ENCODE measurements around the gene UEVLD. TPM values are rescaled to one million over a fixed set of nuclear protein-coding genes. Genes with fewer than 3 reads are reported as not detected.
"Not testable (repeated sequence)": the region's sequence is repeated elsewhere in the genome, so short reads cannot be mapped to it uniquely, and the experiment has no call there.

Gene UEVLD
- total RNA-seq, 1 donor from 2014 or later = 24.5 TPM

DNA sequence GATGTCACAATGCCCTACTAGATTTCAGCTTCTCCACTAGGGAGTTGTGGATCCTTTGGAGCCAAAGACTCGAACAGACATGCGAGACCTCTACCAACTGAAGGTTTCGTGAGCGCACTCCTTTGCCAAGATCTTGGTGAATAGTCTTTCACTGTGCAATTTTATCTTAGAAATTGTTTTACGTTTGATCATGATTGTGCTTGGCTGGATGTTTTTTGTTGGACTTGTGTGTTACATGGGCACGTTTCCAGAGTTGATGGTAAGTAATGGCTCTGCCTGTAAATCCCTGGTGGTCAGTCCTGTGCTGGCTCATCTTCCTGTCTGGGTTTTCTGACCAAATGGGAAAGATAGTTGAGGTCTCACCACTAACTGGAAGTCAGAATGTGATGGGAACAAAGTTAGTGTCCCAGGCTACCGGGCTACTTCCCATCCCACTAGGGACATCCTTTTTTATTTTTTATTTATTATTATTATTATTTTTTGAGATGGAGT lies 11.3 kb upstream of the UEVLD start, which contains the start of gene MISFA:
TSS of gene MISFA (plus strand) at position 51 of the 492 bp plus-strand sequence. CDS start at position 191, 140 bp downstream.
- DNase-seq (ENCODE audit: extremely low spot score, unreplicated experiment) = no peak
- no peaks in the 10 kb centered on the region for H3K9me3 Mint-ChIP-seq (ENCODE audit: unreplicated experiment)
- no peaks in the 10 kb centered on the region for H3K27me3 Mint-ChIP-seq (ENCODE audit: unreplicated experiment)
- no peak within 1 kb of the TSS for H3K27ac Mint-ChIP-seq (ENCODE audit: unreplicated experiment)
- H3K36me3 Mint-ChIP-seq (ENCODE audit: unreplicated experiment) = peaks cover 6% of the 10 kb centered on the region
- peaks cover 8% of the 10 kb centered on the region for H3K4me1 Mint-ChIP-seq (ENCODE audit: unreplicated experiment)
- no peak within 1 kb of the TSS for H3K4me3 Mint-ChIP-seq (ENCODE audit: unreplicated experiment)
- TF ChIP-seq CTCF (IDR thresholded peaks at IDR 0.05) = no peak

DNA sequence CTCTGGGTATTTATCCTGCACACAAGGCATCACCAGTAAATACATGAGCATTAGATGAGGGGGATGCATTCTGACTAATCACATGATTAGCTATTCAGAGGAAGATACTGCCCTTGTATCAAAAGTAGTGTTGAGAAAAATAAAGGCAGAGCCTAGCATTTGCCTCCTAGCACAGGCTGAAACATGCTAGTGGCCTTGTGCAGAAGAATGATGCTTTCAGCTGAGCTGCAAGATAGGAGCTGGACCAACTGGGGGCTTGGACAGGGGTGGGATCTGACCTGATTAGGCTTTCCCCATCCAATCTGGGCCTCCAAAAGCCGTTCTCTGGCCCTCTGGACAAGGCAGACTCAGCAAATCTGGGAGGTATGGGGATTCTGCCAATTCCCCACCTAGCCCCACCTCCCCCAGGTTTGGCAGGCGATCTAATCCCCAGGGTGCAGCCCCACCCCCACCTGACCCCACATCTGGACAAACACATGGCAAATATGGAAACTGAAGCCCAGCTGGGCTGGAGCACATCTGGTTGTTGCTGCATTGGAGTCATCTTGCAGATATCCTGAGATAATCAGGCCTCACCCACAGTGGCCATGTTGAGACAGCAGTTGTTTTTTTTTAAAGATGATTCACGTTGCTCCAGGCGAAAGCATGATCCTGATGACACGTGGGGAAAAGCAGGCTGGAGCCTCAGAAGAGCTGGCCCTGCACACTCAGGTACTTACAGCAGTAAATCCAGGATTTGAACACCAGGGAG lies 6.6 kb upstream of the UEVLD start:
- Mint-ChIP-seq H3K4me3 (ENCODE audit: unreplicated experiment) (no peak overlapping the region), H3K27me3 (ENCODE audit: unreplicated experiment) (no peaks in the 10 kb centered on the region), H3K27ac (ENCODE audit: unreplicated experiment) (no peak overlapping the region), H3K4me1 (ENCODE audit: unreplicated experiment) (peaks cover 6% of the 10 kb centered on the region), H3K9me3 (ENCODE audit: unreplicated experiment) (no peaks in the 10 kb centered on the region), H3K36me3 (ENCODE audit: unreplicated experiment) (peaks cover 6% of the 10 kb centered on the region)
- TF ChIP-seq CTCF (IDR thresholded peaks at IDR 0.05) = no peak
- DNase-seq (ENCODE audit: extremely low spot score, unreplicated experiment) = no peak

DNA sequence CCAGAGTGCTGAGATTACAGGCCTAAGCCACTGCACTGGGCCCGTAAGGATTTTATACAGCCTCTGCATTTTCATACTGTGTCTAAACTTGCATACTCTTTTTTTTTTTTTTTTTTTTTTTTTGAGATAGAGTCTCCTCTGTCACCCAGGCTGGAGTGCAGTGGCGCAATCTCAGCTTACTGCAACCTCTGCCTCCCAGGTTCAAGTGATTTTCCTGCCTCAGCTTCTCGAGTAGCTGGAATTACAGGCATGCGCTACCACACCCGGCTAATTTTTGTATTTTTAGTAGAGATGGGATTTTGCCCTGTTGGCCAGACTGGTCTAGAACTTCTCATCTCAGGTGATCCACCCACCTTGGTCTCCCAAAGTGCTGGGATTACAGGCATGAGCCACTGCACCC lies 5.6 kb upstream of the UEVLD start:
- not testable (repeated sequence) for H3K9me3 Mint-ChIP-seq (ENCODE audit: unreplicated experiment); DNase-seq (ENCODE audit: extremely low spot score, unreplicated experiment); H3K36me3 Mint-ChIP-seq (ENCODE audit: unreplicated experiment); H3K27me3 Mint-ChIP-seq (ENCODE audit: unreplicated experiment); H3K4me1 Mint-ChIP-seq (ENCODE audit: unreplicated experiment); H3K27ac Mint-ChIP-seq (ENCODE audit: unreplicated experiment); H3K4me3 Mint-ChIP-seq (ENCODE audit: unreplicated experiment)

GRCh38 chr11:18590571-18590970 lies 2.0 kb upstream of the UEVLD start:
- DNase-seq (ENCODE audit: extremely low spot score, unreplicated experiment) = no peak
- Mint-ChIP-seq H3K27me3 (ENCODE audit: unreplicated experiment) (no peaks in the 10 kb centered on the region), H3K9me3 (ENCODE audit: unreplicated experiment) (no peaks in the 10 kb centered on the region), H3K4me1 (ENCODE audit: unreplicated experiment) (peaks cover 6% of the 10 kb centered on the region), H3K36me3 (ENCODE audit: unreplicated experiment) (no peaks in the 10 kb centered on the region), H3K4me3 (ENCODE audit: unreplicated experiment) (no peak overlapping the region), H3K27ac (ENCODE audit: unreplicated experiment) (no peak overlapping the region)
- no peak for TF ChIP-seq CTCF (IDR thresholded peaks at IDR 0.05)

DNA sequence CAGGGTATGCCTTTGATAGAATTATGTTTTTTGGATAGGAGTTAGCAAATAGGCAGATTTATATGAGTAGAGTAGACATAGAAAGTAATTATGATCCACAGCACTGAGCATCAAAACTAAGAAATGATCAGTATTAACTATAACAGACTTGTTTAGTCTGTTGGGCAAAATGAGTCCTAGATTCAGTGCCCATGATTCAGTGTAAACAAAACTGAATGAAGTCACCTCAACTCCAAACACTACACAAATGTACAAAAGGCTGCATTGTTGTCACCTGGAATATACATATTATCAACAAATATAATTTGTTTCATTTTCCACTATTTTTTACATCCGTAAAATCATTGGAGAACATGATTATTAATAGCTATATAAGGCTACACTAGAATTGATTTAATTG lies 6.7 kb downstream of the UEVLD start:
- no peaks in the 10 kb centered on the region for H3K4me1 Mint-ChIP-seq (ENCODE audit: unreplicated experiment)
- H3K27me3 Mint-ChIP-seq (ENCODE audit: unreplicated experiment) = no peaks in the 10 kb centered on the region
- H3K36me3 Mint-ChIP-seq (ENCODE audit: unreplicated experiment) = peaks cover 5% of the 10 kb centered on the region
- TF ChIP-seq CTCF (IDR thresholded peaks at IDR 0.05) = no peak
- no peak overlapping the region for H3K4me3 Mint-ChIP-seq (ENCODE audit: unreplicated experiment)
- no peak overlapping the region for H3K27ac Mint-ChIP-seq (ENCODE audit: unreplicated experiment)
- H3K9me3 Mint-ChIP-seq (ENCODE audit: unreplicated experiment) = no peaks in the 10 kb centered on the region
- DNase-seq (ENCODE audit: extremely low spot score, unreplicated experiment) = no peak
